ENCODE measurements around the gene KIZ. TPM values are rescaled to one million over a fixed set of nuclear protein-coding genes. Genes with fewer than 3 reads are reported as not detected.

KIZ gene
- total RNA-seq, 1 donor from 2014 or later: 60.0 TPM

DNA sequence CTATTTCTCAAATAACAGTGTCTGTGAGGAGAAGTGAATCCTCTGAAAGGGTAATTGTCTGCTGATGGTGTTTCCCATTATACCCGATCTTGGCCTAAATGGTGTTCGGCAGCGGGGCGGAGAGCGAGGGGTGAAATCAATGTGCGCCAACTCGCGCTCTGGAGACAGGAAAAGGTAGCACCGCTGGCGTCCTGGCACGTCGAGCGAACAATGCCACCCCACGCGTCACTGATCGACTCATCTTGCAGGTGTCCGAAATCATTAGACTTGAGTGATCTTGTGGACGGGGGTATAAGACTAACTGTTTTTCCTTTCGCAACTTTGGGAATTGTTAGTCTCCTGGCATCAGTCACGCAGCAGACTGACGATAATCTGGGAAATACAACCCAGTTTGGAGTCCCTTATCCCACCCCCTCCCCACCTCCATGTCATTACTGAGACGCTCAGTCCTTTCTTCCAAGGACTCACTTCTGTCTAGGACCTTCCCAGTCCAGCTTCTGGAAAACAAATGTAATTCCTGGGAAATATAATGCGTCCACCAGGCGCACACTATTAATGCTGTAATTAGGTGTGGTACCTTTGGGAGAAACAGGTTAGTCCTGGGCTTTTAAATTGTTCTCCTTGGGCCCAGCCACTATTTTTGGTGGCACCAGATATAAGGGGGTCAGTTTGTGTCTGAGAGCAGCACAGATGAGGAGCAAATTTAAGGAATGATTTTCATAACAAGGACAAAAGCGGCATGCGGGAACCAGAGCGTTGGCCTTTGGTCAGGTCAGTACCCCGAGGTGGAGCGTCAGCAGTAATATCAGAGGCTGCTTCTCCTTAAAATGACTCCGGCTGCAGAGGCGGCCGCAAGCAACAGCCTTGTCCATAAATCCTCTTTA, 22.1 kb upstream of the KIZ start:
- Mint-ChIP-seq H3K36me3 (no peaks in the 10 kb centered on the region), H3K9me3 (peaks cover 4% of the 10 kb centered on the region), H3K4me3 (peak overlapping the region; percentile 72), H3K27me3 (ENCODE audit: insufficient read depth, low read depth) (peaks cover 84% of the 10 kb centered on the region), H3K27ac (no peak overlapping the region), H3K4me1 (peaks cover 20% of the 10 kb centered on the region)
- no peaks in the 10 kb centered on the region for H3K9me3 ChIP-seq (ENCODE audit: low read depth)
- peaks cover 75% of the 10 kb centered on the region for H4K20me1 ChIP-seq (ENCODE audit: low read depth)
- H3K9ac ChIP-seq: no peak overlapping the region
- no peak overlapping the region for H2AFZ ChIP-seq (replicated peaks)
- H3K4me3 ChIP-seq: peak overlapping the region; percentile 43
- no peaks in the 10 kb centered on the region for H3K79me2 ChIP-seq (ENCODE audit: low read depth)
- peaks cover 100% of the 10 kb centered on the region for H3K27me3 ChIP-seq
- peak; percentile 52 for DNase-seq (ENCODE audit: low spot score)
- TF ChIP-seq EZH2 (IDR thresholded peaks at IDR 0.05): peak; percentile 72
- TF ChIP-seq, protein P1, sequence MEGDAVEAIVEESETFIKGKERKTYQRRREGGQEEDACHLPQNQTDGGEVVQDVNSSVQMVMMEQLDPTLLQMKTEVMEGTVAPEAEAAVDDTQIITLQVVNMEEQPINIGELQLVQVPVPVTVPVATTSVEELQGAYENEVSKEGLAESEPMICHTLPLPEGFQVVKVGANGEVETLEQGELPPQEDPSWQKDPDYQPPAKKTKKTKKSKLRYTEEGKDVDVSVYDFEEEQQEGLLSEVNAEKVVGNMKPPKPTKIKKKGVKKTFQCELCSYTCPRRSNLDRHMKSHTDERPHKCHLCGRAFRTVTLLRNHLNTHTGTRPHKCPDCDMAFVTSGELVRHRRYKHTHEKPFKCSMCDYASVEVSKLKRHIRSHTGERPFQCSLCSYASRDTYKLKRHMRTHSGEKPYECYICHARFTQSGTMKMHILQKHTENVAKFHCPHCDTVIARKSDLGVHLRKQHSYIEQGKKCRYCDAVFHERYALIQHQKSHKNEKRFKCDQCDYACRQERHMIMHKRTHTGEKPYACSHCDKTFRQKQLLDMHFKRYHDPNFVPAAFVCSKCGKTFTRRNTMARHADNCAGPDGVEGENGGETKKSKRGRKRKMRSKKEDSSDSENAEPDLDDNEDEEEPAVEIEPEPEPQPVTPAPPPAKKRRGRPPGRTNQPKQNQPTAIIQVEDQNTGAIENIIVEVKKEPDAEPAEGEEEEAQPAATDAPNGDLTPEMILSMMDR (IDR thresholded peaks at IDR 0.05): no peak
- peak; percentile 27 for TF ChIP-seq EZH2phosphoT487 (IDR thresholded peaks at IDR 0.05)
- H3K36me3 ChIP-seq: no peaks in the 10 kb centered on the region
- H3K4me2 ChIP-seq: peak overlapping the region; percentile 85
- peaks cover 59% of the 10 kb centered on the region for H3F3A ChIP-seq (ENCODE audit: low read depth)
- no peak overlapping the region for H3K27ac ChIP-seq
- H3K4me1 ChIP-seq: peaks cover 53% of the 10 kb centered on the region

DNA sequence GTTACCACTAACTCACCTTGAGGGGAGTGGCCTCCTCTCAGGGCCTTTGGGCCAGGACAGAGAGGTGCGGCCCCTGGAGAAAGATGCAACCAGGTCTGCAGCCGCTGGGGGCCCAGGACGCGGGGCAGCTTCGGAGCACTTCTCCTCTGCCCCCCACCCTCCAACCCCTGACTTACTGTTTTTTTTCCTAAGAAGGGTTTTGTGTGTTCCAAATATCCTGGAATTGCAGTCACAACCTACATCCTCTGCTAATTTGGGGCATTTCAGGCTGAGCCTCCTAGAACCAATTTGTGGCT, 21.5 kb upstream of the KIZ start:
- no peaks in the 10 kb centered on the region for H3K36me3 Mint-ChIP-seq
- Histone ChIP-seq H3K9ac (no peak overlapping the region), H4K20me1 (ENCODE audit: low read depth) (peaks cover 69% of the 10 kb centered on the region), H3F3A (ENCODE audit: low read depth) (peaks cover 53% of the 10 kb centered on the region), H3K4me1 (peaks cover 53% of the 10 kb centered on the region), H3K79me2 (ENCODE audit: low read depth) (no peaks in the 10 kb centered on the region), H3K36me3 (no peaks in the 10 kb centered on the region), H3K4me3 (no peak overlapping the region), H2AFZ (replicated peaks) (no peak overlapping the region), H3K9me3 (ENCODE audit: low read depth) (no peaks in the 10 kb centered on the region), H3K27ac (no peak overlapping the region), H3K27me3 (peaks cover 100% of the 10 kb centered on the region), H3K4me2 (no peak overlapping the region)
- H3K27ac Mint-ChIP-seq: no peak overlapping the region
- H3K9me3 Mint-ChIP-seq: peaks cover 4% of the 10 kb centered on the region
- H3K4me1 Mint-ChIP-seq: peaks cover 20% of the 10 kb centered on the region
- peaks cover 81% of the 10 kb centered on the region for H3K27me3 Mint-ChIP-seq (ENCODE audit: insufficient read depth, low read depth)
- peak; percentile 26 for TF ChIP-seq EZH2phosphoT487 (IDR thresholded peaks at IDR 0.05)
- TF ChIP-seq EZH2 (IDR thresholded peaks at IDR 0.05): no peak
- peak; percentile 24 for DNase-seq (ENCODE audit: low spot score)
- H3K4me3 Mint-ChIP-seq: no peak overlapping the region

- Histone ChIP-seq H3K27ac (no peak overlapping the region), H2AFZ (replicated peaks) (no peak overlapping the region), H3K79me2 (ENCODE audit: low read depth) (no peaks in the 10 kb centered on the region), H3K4me1 (peaks cover 48% of the 10 kb centered on the region), H3K27me3 (peaks cover 100% of the 10 kb centered on the region), H3K36me3 (no peaks in the 10 kb centered on the region), H3F3A (ENCODE audit: low read depth) (peaks cover 49% of the 10 kb centered on the region), H3K9ac (no peak overlapping the region), H3K4me2 (peak overlapping the region; percentile 85), H3K9me3 (ENCODE audit: low read depth) (no peaks in the 10 kb centered on the region), H3K4me3 (peak overlapping the region; percentile 49), H4K20me1 (ENCODE audit: low read depth) (peaks cover 64% of the 10 kb centered on the region)
- H3K27me3 Mint-ChIP-seq (ENCODE audit: insufficient read depth, low read depth): peaks cover 77% of the 10 kb centered on the region
- no peak overlapping the region for H3K27ac Mint-ChIP-seq
- H3K4me1 Mint-ChIP-seq: peaks cover 20% of the 10 kb centered on the region
- no peak overlapping the region for H3K4me3 Mint-ChIP-seq
- DNase-seq (ENCODE audit: low spot score): peak; percentile 30
- TF ChIP-seq EZH2phosphoT487 (IDR thresholded peaks at IDR 0.05): no peak
- TF ChIP-seq, protein P1 (IDR thresholded peaks at IDR 0.05): no peak
- TF ChIP-seq EZH2 (IDR thresholded peaks at IDR 0.05): no peak
- no peaks in the 10 kb centered on the region for H3K36me3 Mint-ChIP-seq
- peaks cover 4% of the 10 kb centered on the region for H3K9me3 Mint-ChIP-seq
These were observed 21.0 kb upstream of the KIZ start for GRCh38 chr20:21104921-21105320.
